GM19452 (cell line): ENCODE results near the gene PTEN.

Experiments used
- ATAC-seq: cut with Tn5 transposase; IDR thresholded peaks from one replicate; pipeline ENCODE4 v1.9.1; 2021; ENCODE audit not compliant: unreplicated experiment

The PTEN gene

DNA sequence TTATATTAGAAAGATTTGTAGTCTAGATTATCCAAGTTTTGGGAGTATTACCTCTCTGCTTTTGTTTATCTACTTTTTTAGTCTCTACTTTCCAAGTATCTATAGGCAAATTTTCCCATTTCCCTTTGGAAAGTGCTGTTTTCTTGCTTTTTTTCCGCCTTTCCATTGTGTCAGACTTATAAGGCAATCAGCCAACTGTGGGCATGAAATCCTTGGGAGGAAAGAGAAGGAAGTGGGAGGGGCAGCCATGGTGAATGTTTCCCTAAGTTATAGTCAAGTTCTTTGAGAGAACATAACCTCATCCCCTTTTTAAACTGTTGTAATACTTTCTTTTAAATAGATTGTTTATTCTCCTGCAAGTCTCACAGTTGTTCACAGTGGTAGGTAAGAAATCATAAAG, 52.6 kb downstream of the PTEN start:
- ATAC-seq: no peak

DNA sequence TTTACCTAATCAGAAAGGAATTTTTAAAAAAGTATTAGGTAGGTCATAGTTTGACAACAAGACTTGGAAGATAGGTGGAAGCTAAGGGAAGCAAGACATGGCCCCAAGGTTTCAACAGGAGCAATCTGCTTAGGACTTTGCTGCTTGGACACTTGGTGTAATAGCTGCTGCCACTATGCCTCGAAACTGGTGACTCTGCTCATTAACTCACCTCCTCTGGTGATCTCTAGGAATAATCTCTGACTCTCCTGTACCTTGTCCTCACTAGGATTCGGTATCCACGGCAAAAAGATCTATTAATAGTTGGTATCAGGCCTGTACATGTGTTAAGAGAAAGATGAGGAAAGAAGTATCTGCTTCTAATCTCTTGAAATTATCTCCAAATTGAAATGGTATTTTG, 53.1 kb downstream of the PTEN start:
- no peak for ATAC-seq

DNA sequence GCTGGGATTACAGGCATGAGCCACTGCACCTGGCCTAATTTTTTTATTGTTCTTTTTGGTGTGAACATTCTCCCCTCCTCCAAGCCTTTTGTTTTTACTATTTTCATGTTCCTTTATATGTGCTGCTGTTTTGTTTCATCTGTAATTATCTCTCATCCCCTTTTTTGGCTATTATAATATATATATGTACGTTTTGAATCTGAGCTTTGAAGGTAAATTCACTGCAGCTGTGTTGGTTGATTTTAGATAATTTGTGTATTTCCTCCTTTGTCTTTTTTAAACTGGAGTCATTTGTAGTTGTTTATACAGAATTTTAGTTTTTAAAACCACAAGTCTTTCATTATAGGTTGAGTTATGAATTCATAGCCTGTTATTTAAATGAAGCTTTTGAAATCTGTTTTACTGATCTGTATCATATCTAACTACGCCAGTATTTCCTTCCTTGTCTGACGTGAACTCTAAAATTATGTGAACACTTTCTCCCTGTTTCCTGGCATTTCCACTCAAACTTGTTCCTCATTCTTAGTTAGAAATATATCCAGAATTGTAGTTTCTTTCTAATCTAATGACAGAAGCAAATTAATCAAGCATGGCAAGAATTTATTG, 54.9 kb downstream of the PTEN start:
- no peak for ATAC-seq

DNA sequence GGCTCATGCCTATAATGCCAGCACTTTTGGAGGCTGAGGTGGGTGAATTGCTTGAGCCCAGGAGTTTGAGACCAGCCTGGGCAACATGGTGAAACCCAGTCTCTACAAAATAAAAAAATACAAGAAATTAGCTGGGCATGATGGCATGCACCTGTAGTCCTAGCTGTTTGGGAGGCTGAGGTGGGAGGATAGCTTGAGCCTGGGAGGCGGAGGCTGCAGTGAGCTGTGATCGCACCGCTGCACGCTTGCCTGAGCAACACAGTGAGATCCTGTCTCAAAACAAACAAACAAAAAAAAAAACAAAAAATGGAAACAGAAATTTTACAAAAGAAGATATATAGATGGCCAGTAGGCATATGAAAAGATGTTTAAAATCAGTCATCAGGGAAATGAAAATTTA, 57.1 kb downstream of the PTEN start:
- ATAC-seq: no peak

DNA sequence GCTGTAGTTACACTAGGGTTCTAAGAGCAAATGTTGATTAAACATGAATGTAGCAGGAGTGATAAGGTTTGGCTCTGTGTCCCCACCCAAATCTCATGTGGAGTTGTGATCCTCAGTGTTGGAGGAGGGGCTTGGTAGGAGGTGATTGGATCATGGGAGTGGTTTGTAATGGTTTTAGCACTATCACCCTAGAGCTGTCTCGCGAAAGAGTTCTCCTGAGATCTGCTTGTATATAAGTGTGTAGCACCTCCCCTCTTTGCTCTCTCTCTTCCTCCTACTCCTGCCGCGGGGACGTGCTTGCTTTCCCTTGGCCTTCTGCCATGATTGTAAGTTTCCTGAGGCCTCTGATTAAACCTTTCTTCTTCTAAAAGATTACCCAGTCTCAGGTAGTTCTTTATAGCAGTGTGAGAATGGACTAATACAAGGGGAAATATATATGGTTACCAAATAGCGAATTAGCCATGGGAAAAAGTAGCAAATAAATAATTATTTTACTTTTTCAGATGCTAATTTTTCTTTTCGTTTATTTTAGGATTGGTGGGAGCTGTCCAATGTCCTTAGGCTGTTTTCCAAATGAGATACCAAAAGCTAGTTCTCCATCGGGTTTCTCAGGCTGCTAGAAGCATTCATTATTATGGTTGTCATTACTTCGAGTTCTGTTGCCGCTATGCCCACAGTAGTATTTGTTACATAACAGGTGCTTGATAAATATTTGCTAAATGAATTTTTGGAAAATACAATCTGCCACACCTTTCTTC, 58.7 kb downstream of the PTEN start:
- ATAC-seq: no peak

DNA sequence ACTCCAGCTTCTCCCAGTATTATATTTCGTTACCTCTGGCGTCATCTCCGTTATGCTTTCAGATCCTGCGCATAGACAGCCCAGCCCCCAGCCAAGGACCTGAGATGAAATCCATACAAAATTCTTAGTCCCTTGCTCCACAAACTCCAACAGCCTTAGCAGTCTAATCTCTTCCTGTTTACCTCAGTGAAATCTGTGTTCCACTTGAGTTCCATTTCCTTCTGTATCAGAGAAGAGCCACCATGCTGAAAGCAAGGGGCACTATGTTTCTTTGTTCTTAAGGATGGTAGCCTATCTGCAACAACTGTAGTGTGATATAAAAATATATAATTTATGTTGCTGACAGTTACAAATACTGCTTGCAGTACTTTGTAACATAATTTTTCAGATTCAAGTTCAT, 59.8 kb downstream of the PTEN start:
- no peak for ATAC-seq

DNA sequence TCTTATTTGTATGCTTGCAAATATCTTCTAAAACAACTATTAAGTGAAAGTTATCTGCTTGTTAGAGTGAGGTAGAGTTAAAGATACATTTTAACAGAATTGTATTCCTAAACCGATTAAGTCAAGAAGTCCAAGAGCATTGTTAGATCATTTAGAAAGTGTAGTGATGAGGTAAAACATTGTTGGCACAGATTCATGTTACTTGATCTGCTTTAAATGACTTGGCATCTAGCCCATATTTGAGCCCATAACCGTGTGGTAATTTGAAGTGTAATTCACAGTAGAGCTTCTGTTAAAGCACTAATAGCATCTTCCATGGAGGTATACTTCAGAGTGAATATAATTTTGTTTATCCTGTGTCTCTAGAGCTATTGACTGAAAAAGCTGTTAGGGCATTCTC, 62.1 kb downstream of the PTEN start:
- ATAC-seq: no peak

DNA sequence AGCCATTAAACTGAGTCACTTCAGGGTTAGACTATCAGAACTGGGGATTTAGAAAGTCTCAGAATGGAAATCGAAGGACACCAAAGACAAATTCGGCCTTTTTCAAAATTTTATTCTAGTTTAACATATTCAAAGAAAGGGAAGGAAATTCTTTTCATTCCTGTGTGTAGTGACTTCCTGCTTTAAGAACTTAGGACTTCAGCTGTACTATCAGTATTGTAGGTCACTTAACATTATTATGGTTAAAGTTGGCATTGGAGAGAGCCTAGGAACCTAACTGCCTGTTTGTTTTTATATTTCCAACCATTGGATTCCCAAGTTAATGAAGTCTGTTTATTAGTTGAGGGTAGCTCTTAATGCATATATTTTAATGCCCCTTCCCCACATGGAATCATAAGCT, 63.7 kb downstream of the PTEN start:
- ATAC-seq: no peak

DNA sequence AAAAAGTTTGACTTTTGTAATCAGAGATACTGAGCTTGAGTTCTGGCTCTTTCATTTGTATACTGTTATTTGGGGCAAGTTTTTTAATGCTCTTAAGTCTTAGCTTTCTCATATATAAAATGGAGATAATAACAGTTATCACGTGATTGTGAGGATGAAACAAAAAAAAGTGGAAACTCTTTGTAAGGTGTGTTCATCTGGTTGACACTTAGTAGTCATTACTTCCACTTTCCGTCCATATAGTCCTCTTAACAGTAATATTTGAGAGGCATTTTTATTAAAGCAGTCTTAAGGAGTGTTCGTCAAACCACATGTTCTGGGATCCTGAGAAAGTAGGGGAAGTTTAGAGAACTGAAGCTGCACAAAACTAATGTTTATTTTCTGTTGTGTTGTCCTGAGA, 65.6 kb downstream of the PTEN start:
- ATAC-seq: no peak

DNA sequence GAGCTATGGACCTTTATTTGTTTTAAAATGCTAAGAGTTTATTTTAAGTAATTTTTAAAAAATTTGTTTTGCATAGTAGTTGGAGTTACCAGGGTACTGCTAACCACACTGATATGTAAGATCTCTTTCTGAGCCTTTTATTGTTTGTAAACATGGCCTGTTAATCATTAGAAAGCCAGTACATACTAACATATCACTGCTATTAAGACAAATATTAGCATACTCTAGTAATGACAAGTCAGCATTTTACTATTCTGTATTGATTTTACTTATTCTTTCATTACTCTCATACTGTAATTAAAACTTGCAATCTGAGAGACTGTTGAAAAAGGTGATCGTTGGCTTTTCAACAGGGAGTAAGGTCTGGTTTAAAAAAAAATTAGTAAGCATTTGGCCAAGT, 66.7 kb downstream of the PTEN start:
- no peak for ATAC-seq

DNA sequence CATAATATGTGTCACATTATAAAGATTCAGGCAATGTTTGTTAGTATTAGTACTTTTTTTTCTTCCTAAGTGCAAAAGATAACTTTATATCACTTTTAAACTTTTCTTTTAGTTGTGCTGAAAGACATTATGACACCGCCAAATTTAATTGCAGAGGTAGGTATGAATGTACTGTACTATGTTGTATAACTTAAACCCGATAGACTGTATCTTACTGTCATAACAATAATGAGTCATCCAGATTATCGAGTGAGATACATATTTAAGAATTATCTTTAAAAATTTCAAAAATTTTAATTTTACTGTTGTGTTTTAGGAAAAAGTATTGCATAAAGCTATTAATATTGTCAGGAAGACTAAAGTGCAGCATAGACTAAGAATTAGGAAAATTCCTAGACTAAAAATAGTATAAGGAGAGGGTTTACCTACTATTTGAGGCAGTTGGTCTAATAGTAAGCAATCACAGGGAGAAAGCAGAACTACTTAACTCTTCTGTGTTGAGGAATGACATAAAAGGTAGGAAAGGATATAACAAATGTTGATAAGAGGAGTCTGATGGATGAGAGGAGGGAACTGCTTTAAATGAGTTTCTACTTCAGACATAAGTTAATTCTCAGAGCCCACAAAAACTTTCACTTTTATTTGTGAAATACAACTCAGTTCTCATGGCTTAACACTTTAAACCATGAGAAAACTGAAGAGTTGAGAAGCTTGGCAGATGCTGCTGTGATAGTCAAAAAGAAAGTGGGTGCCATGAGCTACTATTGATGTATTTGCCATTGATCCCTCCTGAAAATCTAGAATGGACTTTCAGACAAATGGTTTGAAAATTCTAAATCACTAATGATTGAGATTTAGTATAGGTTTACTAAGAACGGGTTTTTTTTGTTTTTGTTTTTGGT, 67.8 kb downstream of the PTEN start:
- ATAC-seq: no peak

DNA sequence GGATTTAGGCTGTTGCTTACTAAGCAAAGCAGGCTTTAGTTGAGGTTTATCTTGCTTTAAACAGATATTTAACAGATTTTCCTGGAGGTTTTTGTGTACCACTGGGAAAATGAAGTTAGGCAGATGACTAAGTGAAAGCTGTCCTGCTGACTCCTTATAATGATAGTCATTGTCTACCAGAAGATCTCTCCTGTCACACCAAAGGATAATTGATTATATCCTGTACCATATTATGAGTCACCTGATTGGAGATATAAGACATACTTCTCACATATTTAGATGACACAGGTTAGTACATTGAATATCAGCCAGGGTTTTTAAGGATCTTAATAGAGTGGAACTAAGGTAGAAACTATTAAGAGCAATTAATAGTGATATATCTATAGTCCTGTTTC, 68.4 kb downstream of the PTEN start:
- ATAC-seq: no peak

DNA sequence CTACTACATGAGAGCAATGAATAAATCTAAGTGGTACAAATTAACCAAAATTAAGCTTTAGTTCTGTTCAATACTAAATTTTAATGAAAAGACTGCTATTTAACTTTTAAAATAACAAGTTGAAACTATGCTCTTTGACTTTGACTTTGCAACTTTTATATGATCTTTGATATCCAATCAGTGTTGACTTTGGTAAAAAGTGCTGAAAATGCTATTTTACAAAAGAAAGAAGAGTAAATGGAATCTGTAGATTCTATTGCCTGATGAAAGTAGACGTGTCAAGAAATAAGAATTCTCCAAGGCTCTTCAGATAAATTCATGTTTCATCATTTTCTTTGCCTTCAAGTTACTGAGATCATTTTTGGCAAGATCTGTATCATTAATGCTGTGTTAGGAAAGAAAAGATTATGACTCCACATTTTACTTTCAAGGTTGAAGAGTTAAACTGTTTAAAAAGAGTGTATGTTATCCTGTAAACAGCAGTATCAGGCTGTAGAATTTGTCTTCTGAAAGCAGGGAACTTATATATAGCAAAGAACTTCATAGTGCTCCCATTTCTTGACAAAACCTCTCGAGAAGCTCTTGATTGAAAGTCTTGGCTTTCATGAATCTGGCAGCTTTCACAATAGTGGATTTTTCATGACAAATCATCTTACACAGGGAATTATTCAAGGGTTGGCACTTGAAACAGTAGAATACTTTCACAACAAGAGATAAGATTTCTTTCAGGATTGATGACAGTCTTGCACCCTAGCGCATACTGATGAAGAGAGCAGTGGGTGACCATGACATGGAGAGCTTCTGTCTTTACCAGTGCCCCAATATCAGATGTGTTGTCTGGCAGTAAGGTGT, 72.1 kb downstream of the PTEN start:
- no peak for ATAC-seq

DNA sequence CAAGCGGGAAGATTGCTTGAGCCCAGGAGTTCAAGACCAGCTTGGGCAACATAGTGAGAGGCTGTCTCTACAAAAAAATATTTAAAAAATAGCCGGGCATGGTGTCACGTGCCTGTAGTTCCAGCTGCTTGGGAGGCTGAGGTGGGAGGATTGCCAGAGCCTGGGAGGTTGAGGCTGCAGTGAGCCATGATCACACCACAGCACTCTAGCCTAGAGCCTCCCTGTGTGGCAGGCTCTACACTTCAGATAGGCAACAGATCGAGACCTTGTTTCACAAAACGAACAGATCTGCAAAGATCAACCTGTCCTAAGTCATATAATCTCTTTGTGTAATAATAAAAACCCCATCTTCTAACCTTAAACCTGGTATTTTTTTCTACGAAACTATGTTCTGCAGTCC, 76.8 kb downstream of the PTEN start:
- ATAC-seq: no peak

DNA sequence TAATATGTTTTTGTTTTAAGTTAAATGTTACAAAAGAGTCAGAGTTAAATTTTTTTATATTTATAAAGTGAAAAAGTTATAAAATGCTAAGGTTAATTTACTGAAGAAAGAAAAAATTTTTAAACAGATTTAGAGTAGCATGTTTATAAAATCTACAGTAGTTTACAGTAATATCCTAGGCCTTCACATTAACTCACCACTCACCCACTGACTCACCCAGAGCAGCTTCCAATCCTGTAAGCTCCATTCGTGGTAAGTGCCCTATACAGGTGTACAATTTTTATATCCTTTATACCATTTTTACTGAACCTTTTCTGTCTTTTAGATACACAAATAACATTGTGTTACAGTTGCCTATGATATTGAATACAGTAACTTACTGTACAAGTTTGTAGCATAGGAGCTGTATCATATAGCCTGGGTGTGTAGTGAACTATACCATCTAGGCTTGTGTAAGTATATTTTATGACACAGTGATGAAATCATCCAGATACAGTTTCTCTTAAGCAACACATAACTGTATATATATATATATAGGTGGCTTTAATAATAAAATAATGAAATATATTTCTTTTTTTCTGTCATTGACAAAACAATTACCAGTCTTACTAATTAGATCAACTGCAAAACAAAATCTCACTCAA, 79.6 kb downstream of the PTEN start:
- ATAC-seq: no peak

DNA sequence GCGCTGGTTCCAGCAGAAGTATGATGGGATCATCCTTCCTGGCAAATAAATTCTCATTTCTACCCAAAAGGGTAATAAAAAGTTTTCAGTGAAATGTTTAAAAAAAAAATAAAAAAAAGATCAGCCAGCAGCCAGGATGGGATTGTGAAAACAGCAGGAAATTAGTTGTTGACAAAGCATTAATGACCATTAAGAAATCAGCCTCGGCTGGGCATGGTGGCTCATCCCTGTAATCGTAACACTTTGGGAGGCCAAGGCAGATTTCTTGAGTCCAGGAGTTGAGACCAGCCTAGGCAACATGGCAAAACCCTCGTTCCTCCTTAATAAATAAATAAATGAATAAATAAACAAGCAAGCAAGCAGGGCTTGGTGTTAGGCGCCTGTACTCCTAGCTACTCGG, 82.6 kb downstream of the PTEN start:
- no peak for ATAC-seq

DNA sequence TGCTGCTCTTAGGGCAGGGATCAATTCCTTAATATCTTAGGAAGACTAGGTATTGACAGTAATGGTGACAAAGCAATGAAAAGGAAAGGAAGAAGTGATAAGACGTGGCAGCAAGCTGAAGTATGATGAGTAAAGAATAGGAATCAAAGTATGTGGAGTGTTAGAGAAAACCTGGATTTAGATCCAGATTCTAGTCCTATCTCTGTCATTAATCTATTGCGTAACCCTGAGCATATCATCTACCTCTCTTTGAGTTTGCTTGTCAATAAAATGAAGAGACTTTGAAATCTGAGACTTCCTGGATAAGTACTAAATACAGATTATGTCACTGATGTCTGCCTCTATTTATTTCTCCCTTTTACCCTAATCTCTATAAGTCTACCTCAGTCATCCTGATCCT, 89.2 kb downstream of the PTEN start:
- ATAC-seq: no peak

DNA sequence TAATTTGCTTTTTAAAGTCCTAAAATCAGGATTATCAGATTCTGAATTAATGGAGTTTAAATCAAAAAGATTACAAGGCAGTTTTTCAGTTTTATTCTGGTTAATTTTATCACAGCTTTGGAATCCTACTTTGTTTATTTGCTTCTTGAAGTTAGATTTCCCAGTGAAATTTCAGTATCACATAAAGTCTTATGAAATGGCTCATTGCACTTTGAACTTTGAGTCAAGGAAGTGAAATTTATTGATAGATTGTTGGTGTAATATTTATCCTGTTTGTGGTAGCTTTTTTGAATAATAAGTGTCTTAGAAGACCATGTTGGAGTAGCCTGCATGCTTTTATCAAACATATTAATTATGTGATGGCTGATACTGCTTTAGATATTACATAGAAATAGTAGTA, 92.6 kb downstream of the PTEN start:
- ATAC-seq: no peak

DNA sequence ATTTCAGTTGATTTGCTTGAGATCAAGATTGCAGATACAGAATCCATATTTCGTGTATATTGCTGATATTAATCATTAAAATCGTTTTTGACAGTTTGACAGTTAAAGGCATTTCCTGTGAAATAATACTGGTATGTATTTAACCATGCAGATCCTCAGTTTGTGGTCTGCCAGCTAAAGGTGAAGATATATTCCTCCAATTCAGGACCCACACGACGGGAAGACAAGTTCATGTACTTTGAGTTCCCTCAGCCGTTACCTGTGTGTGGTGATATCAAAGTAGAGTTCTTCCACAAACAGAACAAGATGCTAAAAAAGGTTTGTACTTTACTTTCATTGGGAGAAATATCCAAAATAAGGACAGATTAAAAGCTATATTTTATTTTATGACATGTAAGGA, 94.3 kb downstream of the PTEN start:
- no peak for ATAC-seq

DNA sequence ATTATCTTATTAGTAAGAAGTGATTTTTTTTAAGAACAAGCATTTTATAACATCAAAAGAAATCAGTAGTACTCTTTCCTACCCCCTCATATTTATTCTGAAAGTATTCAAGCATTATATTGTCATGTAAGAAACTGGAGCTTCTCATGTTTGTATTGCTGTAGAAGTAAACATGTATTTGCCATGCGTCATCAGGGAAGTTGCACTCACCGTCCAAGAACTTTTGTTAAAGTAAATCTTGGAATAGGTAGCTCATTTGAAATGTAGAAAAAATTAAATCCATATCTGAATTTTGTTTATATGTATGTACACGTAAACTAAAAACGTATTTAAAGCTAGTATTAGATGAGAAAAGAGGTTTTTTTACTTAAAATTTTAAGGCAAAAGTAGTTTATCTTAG, 96.8 kb downstream of the PTEN start:
- ATAC-seq: no peak

DNA sequence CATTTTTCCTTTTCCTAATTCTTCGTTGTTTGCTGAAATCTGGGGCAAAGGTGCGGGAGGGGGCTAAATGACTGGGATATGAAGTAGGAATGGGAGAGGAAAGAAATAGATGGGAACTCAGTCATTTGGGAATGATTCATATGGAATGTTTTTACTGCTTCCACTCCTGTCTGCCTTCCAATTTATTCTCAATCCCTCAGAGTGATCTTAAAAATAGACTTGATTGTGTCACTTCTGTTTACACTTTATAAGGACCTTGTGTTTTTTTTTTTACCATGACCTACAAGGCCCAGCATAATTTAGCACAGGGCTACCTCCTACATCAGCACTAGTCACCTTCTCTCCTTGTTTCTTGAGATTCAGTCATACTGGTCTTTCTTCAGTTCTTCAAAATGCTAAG, 97.9 kb downstream of the PTEN start:
- no peak for ATAC-seq
